ENCODE results near the gene MAPK10. TPM values are rescaled to one million over a fixed set of nuclear protein-coding genes. Genes with fewer than 3 reads are reported as not detected.
"Not testable (repeated sequence)": the region's sequence is repeated elsewhere in the genome, so short reads cannot be mapped to it uniquely, and the experiment has no call there.

MAPK10 gene
- total RNA-seq, 1 donor from 2014 or later: 25.2 TPM

DNA sequence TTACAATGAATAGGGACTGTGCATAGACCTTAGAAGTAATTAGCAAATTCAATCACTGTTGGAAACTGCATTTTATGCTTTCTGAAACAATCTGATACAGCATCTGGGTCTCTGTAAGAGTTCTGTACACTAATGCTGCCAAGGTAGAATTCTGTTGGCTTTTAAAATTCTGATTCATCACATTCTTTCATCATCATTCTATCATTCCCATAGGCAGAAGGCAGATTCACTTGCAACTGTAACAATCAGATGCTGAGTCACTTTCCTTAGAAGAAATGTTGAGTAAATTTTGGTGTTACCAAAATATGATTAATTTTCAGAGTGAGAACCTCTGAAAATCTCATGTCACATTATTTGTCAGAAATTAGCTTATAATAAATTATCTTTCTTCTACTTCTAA is 267.2 kb downstream of the MAPK10 start:
- Mint-ChIP-seq H3K27ac (no peak overlapping the region), H3K9me3 (no peaks in the 10 kb centered on the region), H3K36me3 (no peaks in the 10 kb centered on the region), H3K4me1 (no peaks in the 10 kb centered on the region), H3K4me3 (no peak overlapping the region), H3K27me3 (ENCODE audit: low read depth) (no peaks in the 10 kb centered on the region)
- TF ChIP-seq, protein P1, sequence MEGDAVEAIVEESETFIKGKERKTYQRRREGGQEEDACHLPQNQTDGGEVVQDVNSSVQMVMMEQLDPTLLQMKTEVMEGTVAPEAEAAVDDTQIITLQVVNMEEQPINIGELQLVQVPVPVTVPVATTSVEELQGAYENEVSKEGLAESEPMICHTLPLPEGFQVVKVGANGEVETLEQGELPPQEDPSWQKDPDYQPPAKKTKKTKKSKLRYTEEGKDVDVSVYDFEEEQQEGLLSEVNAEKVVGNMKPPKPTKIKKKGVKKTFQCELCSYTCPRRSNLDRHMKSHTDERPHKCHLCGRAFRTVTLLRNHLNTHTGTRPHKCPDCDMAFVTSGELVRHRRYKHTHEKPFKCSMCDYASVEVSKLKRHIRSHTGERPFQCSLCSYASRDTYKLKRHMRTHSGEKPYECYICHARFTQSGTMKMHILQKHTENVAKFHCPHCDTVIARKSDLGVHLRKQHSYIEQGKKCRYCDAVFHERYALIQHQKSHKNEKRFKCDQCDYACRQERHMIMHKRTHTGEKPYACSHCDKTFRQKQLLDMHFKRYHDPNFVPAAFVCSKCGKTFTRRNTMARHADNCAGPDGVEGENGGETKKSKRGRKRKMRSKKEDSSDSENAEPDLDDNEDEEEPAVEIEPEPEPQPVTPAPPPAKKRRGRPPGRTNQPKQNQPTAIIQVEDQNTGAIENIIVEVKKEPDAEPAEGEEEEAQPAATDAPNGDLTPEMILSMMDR (IDR thresholded peaks at IDR 0.05; ENCODE audit: unreplicated experiment): no peak
- DNase-seq (ENCODE audit: low spot score in 2 of 2, unreplicated experiment in 2 of 2): no peak

DNA sequence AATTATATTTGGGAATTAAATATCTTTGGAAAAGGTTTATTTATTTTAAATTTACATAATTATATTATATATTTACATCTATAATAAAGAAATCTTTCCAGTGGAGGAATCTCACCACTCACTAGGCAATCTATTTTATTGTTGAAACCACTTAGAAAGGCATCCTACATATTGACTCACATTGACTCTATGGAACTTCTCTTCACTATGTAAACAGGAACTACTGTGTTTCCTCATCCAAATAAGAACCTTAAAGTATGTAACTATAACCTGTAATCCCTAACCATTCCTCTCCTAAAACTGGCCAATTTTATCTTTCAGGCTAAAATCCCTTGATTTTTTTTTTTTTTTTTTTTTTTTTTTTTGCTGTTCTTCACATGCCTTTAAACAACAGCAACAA is 268.7 kb downstream of the MAPK10 start:
- H3K4me3 Mint-ChIP-seq: no peak overlapping the region

GRCh38 chr4:86089781-86090323 is 270.0 kb downstream of the MAPK10 start:
- no peaks in the 10 kb centered on the region for H3K4me1 Mint-ChIP-seq
- no peak for DNase-seq (ENCODE audit: low spot score in 2 of 2, unreplicated experiment in 2 of 2)
- TF ChIP-seq, protein P1 (IDR thresholded peaks at IDR 0.05; ENCODE audit: unreplicated experiment): no peak
- peaks cover 9% of the 10 kb centered on the region for H3K9me3 Mint-ChIP-seq
- H3K27me3 Mint-ChIP-seq (ENCODE audit: low read depth): no peaks in the 10 kb centered on the region
- H3K36me3 Mint-ChIP-seq: no peaks in the 10 kb centered on the region
- no peak overlapping the region for H3K4me3 Mint-ChIP-seq
- no peak overlapping the region for H3K27ac Mint-ChIP-seq

More for the DNA sequence above, 268.7 kb downstream of the MAPK10 start:
- no peaks in the 10 kb centered on the region for H3K36me3 Mint-ChIP-seq
- H3K27me3 Mint-ChIP-seq (ENCODE audit: low read depth): no peaks in the 10 kb centered on the region
- H3K27ac Mint-ChIP-seq: no peak overlapping the region
- DNase-seq (ENCODE audit: low spot score in 2 of 2, unreplicated experiment in 2 of 2): no peak
- TF ChIP-seq, protein P1 (IDR thresholded peaks at IDR 0.05; ENCODE audit: unreplicated experiment): no peak
- H3K9me3 Mint-ChIP-seq: no peaks in the 10 kb centered on the region
- H3K4me1 Mint-ChIP-seq: no peaks in the 10 kb centered on the region

DNA sequence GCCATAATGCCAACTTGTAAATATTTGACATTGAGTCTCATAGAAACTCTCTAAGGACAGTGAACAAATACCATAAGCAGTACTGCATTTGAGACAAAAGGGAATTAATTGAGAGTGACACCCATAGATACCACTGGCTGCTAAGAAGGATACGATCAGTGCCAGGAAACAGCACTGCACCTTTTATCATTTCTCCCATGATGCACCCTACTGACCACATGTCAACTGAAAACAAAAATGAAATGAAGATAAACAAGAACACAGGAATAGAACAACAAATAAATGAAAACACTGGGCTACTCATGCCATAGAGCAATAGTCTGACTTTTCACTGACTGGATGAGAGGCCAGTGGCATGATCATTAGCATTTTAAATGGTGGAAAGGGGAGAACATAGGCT is 270.8 kb downstream of the MAPK10 start:
- H3K9me3 Mint-ChIP-seq: peaks cover 16% of the 10 kb centered on the region
- no peak for DNase-seq (ENCODE audit: low spot score in 2 of 2, unreplicated experiment in 2 of 2)
- H3K36me3 Mint-ChIP-seq: peaks cover 4% of the 10 kb centered on the region
- H3K27ac Mint-ChIP-seq: no peak overlapping the region
- no peaks in the 10 kb centered on the region for H3K27me3 Mint-ChIP-seq (ENCODE audit: low read depth)
- no peak overlapping the region for H3K4me3 Mint-ChIP-seq
- H3K4me1 Mint-ChIP-seq: no peaks in the 10 kb centered on the region
- TF ChIP-seq, protein P1 (IDR thresholded peaks at IDR 0.05; ENCODE audit: unreplicated experiment): no peak

- not testable (repeated sequence) for DNase-seq (ENCODE audit: low spot score in 2 of 2, unreplicated experiment in 2 of 2); H3K36me3 Mint-ChIP-seq; H3K4me3 Mint-ChIP-seq; H3K27me3 Mint-ChIP-seq (ENCODE audit: low read depth); H3K27ac Mint-ChIP-seq; H3K4me1 Mint-ChIP-seq; H3K9me3 Mint-ChIP-seq
Measured at GRCh38 chr4:86075796-86076195, 284.1 kb downstream of the MAPK10 start.

DNA sequence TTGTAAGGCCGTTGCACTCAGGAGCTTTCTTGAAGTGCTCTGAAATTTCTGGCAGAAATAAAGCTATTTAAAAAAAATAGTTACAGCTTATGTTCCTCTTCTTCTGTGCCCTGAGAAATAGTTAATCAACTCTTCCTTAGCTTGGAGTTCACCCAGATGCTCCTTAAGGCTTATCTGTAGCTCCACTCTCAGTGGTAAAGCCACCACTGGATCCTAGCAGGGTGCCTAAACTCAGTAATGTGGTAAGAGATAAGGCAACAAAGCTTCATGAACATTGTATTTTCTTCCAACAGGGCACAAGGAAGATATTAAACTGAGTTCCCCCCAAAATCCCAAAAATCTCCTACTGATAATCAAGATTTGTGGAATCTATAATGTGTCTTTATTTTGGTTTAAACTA is 299.5 kb downstream of the MAPK10 start:
- H3K27ac Mint-ChIP-seq: no peak overlapping the region
- no peak for DNase-seq (ENCODE audit: low spot score in 2 of 2, unreplicated experiment in 2 of 2)
- H3K4me1 Mint-ChIP-seq: peaks cover 8% of the 10 kb centered on the region
- TF ChIP-seq, protein P1 (IDR thresholded peaks at IDR 0.05; ENCODE audit: unreplicated experiment): no peak
- no peaks in the 10 kb centered on the region for H3K27me3 Mint-ChIP-seq (ENCODE audit: low read depth)
- no peak overlapping the region for H3K4me3 Mint-ChIP-seq
- H3K36me3 Mint-ChIP-seq: no peaks in the 10 kb centered on the region
- H3K9me3 Mint-ChIP-seq: peaks cover 7% of the 10 kb centered on the region
